Stimulated activated CD8-positive, alpha-beta memory T cell treated with anti-CD3 and anti-CD28 coated beads, Interleukin-12 subunit alpha, Interleukin-12 subunit beta, amount 100 ng/mL, for 4 hours (primary cell): ENCODE data around the gene SYPL2.

Source experiments
- DNase-seq: peaks from one replicate; pipeline ENCODE4 v3.0.0-alpha.2; 2020; ENCODE audit warnings: low read depth

The SYPL2 gene

DNA sequence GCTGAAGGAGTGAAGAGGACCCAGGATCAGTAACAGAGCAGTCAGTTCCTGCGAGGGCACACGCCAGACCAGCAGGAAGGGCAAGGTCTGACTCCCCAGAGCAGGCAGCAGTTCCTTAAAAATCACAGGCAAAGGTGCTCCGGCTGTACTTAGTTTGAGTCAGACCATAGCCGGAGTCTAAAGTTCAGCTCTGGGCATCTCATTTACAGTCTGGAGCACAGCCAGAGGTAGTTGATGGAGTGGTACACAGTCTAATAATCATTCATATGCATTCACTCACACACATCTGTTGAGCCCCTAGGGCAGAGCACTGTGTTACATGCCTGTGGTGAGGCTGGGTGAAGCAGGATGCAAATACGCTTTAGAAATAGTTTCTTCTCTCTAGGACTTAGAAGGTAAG, 50.5 kb downstream of the SYPL2 start:
- DNase-seq: no peak

DNA sequence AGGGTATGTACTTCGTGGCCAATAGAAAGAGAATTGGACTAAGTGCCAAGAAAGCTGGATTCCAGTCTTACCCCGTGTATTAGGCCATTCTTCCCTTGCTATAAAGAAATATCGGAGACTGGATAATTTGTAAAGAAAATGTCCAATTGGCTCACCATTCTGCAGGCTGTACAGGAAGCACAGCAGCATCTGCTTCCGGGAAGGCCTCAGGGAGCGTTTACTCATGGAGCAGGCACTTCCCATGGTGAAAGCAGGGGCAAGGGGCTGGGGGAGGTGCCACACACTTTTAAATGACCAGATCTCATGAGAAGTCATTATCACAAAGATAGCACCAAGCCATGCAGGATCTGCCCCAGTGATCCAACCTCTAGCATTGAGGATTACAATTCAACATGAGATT, 51.0 kb downstream of the SYPL2 start:
- DNase-seq: no peak

GRCh38 chr1:109521002-109521951, 54.9 kb downstream of the SYPL2 start:
- DNase-seq: no peak

DNA sequence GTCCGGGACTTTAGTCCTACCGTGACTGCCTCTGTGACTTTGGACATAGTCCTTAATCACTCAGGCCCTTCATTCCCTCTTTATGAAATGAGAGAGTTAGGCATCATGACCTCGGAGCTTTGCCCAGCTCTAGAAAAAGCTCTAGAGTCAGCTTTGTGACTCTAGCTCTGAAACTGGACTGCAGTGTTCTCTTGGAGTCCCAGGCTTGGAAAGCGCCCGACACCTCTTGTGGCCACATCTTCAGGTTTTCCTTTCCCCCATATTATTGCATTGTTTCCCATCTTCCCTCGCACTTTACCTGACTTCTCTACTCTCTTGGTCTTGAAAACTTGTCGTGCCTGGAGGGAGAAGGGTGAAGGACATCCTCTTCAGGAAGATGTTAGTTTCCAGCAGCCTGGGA, 55.7 kb downstream of the SYPL2 start:
- no peak for DNase-seq

GRCh38 chr1:109523706-109524105, 57.4 kb downstream of the SYPL2 start:
- no peak for DNase-seq

DNA sequence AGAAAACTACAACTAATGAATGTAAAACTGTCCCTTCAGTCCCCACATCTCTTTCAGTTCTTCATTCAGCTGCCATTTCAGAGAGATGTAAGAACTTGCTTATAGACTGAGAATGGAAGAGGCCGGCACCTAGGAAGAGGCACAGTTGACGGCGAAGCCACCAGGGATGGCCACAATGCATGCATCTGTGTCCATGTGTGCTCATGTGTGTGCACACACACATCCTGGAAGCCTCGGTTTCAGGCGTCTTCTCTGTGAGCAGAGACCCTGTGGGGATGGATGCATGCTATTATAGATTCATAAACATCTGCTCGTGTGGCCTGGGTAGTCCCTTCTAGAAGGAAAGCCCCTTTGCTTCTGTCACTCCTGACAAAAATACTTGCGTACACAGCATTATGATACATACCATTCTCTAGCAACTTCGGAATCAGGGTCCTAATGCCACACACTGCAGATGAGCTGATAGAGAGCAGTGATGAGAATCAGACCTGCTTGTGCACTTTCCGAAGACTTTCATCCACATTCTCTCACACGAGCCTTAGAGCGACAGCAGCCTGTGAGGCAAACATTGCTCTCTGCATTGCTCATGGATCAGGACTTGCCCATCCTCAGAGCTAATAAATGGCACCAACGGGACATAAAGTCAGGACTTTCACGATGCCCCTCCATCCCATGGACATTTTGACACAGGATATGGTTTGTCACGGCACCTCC, 60.9 kb downstream of the SYPL2 start:
- DNase-seq: no peak

DNA sequence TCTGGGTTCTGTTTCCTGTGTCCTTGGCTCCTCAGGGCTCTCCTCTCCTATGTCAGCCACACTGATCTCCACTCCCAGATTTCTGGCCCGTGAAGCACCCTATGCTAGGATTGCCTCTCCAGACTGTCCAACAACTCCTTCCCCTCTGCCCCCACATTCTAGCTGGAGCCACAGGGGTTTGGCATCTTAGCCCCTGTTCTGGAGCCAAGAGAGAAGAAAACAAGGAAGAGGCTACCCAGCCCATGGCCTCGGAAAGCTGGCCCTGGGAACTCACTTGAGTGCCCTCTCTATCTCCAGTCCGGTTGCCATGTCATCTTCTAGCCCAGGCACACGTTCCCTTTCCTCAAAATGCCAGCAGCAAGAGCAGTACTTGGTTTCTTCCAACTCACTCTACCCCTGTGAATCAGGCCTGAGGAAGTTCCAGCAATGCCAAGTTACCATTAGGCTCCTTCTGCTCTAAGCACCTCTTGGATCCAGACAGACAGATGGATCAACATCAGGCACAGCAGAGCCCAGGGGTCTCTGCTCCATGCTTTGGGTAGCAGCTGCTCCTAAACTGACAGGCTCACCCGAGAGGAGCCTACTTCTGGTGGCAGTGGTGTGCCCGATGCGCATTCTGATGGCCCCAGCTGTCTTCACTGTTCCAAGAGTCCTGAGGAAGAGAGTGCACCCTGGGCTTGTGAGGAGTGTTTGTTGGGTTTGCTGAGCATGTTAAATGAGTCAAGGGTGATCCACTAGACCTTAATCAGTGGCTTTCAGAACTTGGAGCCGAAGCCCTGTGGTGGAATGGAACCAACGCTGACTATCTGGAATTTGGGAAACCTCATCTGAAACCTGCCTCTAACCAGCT, 61.7 kb downstream of the SYPL2 start:
- DNase-seq: no peak

- DNase-seq: no peak
These were observed 62.4 kb downstream of the SYPL2 start for GRCh38 chr1:109528712-109529111.

GRCh38 chr1:109529881-109530456, 63.6 kb downstream of the SYPL2 start:
- no peak for DNase-seq

DNA sequence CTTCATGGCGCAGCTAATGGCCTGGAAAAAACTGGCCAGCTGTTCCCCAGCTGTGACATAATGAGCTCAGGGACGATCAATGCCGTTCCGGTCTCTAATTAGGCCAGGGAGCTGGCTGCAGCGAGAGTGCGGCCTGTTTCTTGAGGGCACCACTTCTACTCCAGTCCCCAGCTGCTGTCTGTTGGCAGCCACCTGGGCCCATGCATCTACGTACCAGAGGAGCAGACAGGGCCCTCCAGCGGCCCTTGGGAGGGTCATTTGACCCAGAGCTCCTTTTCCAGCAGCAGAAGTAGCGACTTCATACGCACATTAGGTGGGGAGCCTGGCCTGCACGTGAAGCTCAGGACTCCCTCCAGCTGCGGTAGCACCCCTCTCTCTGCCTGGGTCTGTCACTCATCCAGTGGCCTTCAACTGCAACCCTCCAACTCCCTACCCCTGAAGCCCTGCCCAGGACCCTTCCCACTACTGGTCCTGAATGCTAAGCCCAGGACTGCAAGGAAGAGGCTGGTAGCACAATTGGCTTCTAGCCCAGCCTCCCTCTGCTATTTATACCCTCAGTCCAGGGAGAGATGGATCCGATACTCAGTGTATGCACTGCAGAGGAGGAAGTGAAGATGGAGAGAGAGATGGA, 64.2 kb downstream of the SYPL2 start:
- DNase-seq: no peak

DNA sequence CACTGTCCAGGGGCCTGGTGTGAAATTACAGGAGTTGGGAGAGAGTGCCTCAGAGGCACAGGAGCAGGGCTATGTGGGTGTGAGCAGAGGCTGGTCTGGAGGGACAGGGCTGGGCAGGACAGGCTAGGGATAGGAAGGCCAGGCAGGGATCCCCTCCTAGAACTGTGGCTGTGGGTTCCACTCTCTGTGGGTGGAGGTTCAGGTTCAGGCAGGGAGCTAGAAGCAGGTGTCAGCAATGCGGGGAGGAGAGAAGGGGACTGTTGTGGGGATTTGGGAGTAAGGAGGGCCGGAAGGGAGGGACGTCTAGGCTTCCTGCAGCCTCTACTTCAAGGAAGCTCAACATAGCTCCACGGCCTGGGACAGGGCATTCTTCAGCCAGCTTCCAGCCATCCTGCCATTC, 65.0 kb downstream of the SYPL2 start:
- no peak for DNase-seq
